Smooth muscle cell (in vitro differentiated cells): ENCODE measurements around the gene HS3ST3B1. TPM values are rescaled to one million over a fixed set of nuclear protein-coding genes. Genes with fewer than 3 reads are reported as not detected.
A peak's percentile ranks its signal among the peaks of the same experiment; 100 is the strongest.

ENCODE experiments used
- DNase-seq: peaks from one replicate; lab custom pipeline; 2025; ENCODE audit not compliant: unreplicated experiment; lab: John Stamatoyannopoulos, UW
- H2AFZ ChIP-seq: fragments of 200-600 bp; sonication (generic); 2 replicates; pipeline ENCODE4 v1.6.0; 2016; ENCODE audit warnings: antibody characterized with exemption, low read depth, mild to moderate bottlenecking
- H3F3A ChIP-seq: fragments of 200-600 bp; sonication (generic); 2 replicates; pipeline ENCODE4 v1.6.0; 2017; ENCODE audit warnings: antibody characterized with exemption, low read depth
- H3K27ac ChIP-seq: fragments of 200-600 bp; sonication (generic); 2 replicates; pipeline ENCODE4 v1.5.1; 2016; ENCODE audit warnings: low read depth, mild to moderate bottlenecking
- H3K27me3 ChIP-seq: fragments of 200-600 bp; sonication (generic); 2 replicates; pipeline ENCODE4 v1.6.1; 2016; ENCODE audit warnings: low read depth, mild to moderate bottlenecking
- H3K36me3 ChIP-seq: fragments of 200-600 bp; sonication (generic); 2 replicates; pipeline ENCODE4 v1.5.1; 2016; ENCODE audit warnings: low read depth
- H3K4me1 ChIP-seq: fragments of 200-600 bp; sonication (generic); 2 replicates; pipeline ENCODE4 v1.5.1; 2016; ENCODE audit warnings: low read depth
- H3K4me2 ChIP-seq: fragments of 200-600 bp; sonication (generic); 2 replicates; pipeline ENCODE4 v1.6.0; 2016; ENCODE audit warnings: mild to moderate bottlenecking
- H3K4me3 ChIP-seq: fragments of 200-600 bp; sonication (generic); 2 replicates; pipeline ENCODE4 v1.5.1; 2016; ENCODE audit warnings: mild to moderate bottlenecking
- H3K79me2 ChIP-seq: fragments of 200-600 bp; sonication (generic); 2 replicates; pipeline ENCODE4 v1.6.0; 2016; ENCODE audit warnings: low read depth, mild to moderate bottlenecking
- H3K9ac ChIP-seq: fragments of 200-600 bp; sonication (generic); 2 replicates; pipeline ENCODE4 v1.6.0; 2016; ENCODE audit warnings: low read depth
- H3K9me3 ChIP-seq: fragments of 200-600 bp; sonication (generic); replicated peaks from 2 replicates; pipeline ENCODE4 v1.5.1; 2016; ENCODE audit warnings: low read depth
- H4K20me1 ChIP-seq: fragments of 200-600 bp; sonication (generic); 2 replicates; pipeline ENCODE4 v1.6.0; 2016; ENCODE audit warnings: low read depth
- WGBS: methylation state at CpG from one replicate; pipeline ENCODE4 v1.1.7; 2016; ENCODE audit warnings: low lambda C conversion rate; 5-methylcytosine and 5-hydroxymethylcytosine counted together
- polyA plus RNA-seq: library from polyadenylated mRNA; unstranded; fragments of >200 nt; fragmentation: Nextera tagmentation; extraction: Ambion mirVana; gene quantifications from 2 replicates; pipeline ENCODE4 v1.2.1, GENCODE V29; 2016
- total RNA-seq: library from RNA; depleted of rRNA; stranded (reverse); fragments of >200 nt; gene quantifications from 2 replicates; pipeline ENCODE4 v1.2.3, GENCODE V29; 2014
- TF ChIP-seq, protein P1 (sequence below): fragments of 200-600 bp; sonication (generic); IDR thresholded peaks from 2 replicates; pipeline ENCODE4 v1.5.1; 2017; ENCODE audit warnings: borderline replicate concordance, mild to moderate bottlenecking, antibody characterized with exemption; ENCODE audit not compliant: insufficient read depth, poor library complexity, severe bottlenecking

HS3ST3B1 gene
- total and polyA plus RNA-seq, 2 experiments from 2014 or later, result 11.3 to 17.3 TPM

DNA sequence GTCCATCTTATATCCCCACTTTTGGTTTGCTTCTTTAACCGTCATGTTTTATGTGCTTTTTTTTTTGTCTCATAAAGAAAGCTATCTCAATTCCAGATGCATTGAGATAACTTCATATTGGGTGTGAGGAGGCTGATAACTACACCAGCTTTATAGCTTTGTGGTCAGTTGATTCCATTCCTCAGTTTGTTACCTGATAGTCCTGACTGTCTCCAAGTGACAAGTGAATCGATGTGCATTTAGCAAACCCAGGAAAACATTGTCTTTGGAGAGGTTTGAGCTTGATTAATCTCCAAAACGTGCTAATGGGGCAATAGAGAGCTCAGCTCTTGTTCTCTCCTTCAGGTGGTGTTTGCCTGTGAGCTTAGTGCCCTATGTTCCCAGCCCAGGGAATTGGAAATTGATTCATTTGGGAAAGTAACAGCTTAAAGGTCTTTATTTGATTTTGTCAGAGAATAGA is 22.7 kb downstream of the HS3ST3B1 start:
- TF ChIP-seq, protein P1, sequence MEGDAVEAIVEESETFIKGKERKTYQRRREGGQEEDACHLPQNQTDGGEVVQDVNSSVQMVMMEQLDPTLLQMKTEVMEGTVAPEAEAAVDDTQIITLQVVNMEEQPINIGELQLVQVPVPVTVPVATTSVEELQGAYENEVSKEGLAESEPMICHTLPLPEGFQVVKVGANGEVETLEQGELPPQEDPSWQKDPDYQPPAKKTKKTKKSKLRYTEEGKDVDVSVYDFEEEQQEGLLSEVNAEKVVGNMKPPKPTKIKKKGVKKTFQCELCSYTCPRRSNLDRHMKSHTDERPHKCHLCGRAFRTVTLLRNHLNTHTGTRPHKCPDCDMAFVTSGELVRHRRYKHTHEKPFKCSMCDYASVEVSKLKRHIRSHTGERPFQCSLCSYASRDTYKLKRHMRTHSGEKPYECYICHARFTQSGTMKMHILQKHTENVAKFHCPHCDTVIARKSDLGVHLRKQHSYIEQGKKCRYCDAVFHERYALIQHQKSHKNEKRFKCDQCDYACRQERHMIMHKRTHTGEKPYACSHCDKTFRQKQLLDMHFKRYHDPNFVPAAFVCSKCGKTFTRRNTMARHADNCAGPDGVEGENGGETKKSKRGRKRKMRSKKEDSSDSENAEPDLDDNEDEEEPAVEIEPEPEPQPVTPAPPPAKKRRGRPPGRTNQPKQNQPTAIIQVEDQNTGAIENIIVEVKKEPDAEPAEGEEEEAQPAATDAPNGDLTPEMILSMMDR, result no peak
- Histone ChIP-seq H4K20me1 (peaks cover 99% of the 10 kb centered on the region), H3K79me2 (peaks cover 78% of the 10 kb centered on the region), H3K4me1 (peaks cover 41% of the 10 kb centered on the region), H3K27ac (no peak overlapping the region), H3K9ac (no peak overlapping the region), H3K27me3 (no peaks in the 10 kb centered on the region), H3K4me3 (no peak overlapping the region), H3K36me3 (no peaks in the 10 kb centered on the region), H2AFZ (no peak overlapping the region), H3K4me2 (no peak overlapping the region), H3F3A (no peaks in the 10 kb centered on the region), H3K9me3 (no peaks in the 10 kb centered on the region)
- no peak for DNase-seq
- WGBS, result 56% methylated on average over 3 of the region's 3 CpGs

GRCh38 chr17:14325618-14326167 is 24.8 kb downstream of the HS3ST3B1 start:
- peaks cover 69% of the 10 kb centered on the region for H3K79me2 ChIP-seq
- peaks cover 97% of the 10 kb centered on the region for H4K20me1 ChIP-seq
- H3K36me3 ChIP-seq, result no peaks in the 10 kb centered on the region
- H3K4me2 ChIP-seq, result peak overlapping the region; percentile 14
- no peak for DNase-seq
- H3K9ac ChIP-seq, result no peak overlapping the region
- peaks cover 57% of the 10 kb centered on the region for H3K4me1 ChIP-seq
- TF ChIP-seq, protein P1, result no peak
- H3K9me3 ChIP-seq, result no peaks in the 10 kb centered on the region
- WGBS, result 70% methylated on average over 9 of the region's 9 CpGs
- no peak overlapping the region for H3K27ac ChIP-seq
- no peak overlapping the region for H2AFZ ChIP-seq
- no peak overlapping the region for H3K4me3 ChIP-seq
- H3F3A ChIP-seq, result no peaks in the 10 kb centered on the region
- H3K27me3 ChIP-seq, result no peaks in the 10 kb centered on the region

DNA sequence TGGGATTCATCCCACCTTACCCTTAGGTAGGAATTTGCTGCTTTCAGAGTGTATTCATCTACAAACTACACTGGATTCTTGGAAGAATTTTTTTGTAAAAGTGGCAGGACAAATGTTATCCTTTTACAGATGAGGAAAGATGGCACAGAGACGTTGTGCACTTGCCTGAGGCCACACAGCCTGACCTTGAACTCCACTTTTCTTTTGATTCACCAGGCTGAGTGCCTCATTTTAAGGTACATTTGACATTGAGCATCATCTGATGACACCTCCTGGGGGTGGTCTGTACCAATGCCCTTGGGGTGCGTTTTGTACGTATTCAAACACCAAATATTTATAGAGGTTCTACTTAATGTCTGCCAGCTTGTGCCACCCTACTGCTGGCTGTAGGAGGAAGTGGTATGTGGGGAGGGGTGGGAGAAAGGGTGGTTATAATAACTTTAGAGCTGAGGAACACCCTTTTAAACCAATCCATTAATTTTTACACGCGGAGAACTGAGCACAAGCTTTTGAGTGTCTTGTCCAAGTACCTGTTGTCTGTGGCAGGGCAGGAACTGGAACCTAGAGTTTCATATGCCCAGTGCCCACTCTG is 29.1 kb downstream of the HS3ST3B1 start:
- TF ChIP-seq, protein P1, result no peak
- Histone ChIP-seq H3K36me3 (no peaks in the 10 kb centered on the region), H3K27me3 (no peaks in the 10 kb centered on the region), H4K20me1 (peaks cover 94% of the 10 kb centered on the region), H3K4me1 (peaks cover 55% of the 10 kb centered on the region), H3K4me2 (no peak overlapping the region), H3F3A (peaks cover 5% of the 10 kb centered on the region), H3K27ac (no peak overlapping the region), H3K79me2 (peaks cover 63% of the 10 kb centered on the region), H2AFZ (no peak overlapping the region), H3K9me3 (no peaks in the 10 kb centered on the region), H3K9ac (no peak overlapping the region), H3K4me3 (no peak overlapping the region)
- no peak for DNase-seq
- 70% methylated on average over 5 of the region's 5 CpGs for WGBS
